ENCODE results near the gene HS3ST5. TPM values are rescaled to one million over a fixed set of nuclear protein-coding genes. Genes with fewer than 3 reads are reported as not detected.

HS3ST5 gene
- total and polyA plus RNA-seq, 2 donors (not counting 3 experiments of a cell fraction or from before 2014, with no cell fraction given), result not detected

DNA sequence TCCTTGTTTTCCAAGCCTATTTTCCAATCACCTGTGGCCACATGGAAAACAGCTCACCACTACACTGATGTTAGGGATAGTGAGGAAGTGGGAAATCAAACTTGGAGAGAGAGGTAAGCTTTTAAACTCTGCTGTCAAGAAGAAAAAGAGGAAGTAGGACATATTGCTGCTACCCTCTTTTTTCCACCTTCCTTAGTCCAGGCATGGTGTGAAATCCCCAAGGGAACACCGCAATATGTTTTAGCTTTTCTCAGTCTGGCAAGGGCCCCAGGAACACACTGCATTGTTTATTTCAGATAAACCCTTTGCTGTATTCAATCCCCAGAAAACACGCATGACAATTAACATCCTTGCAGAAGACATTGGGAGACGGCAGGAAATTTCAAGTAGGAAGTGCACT lies 61.3 kb downstream of the HS3ST5 start:
- POLR2A ChIA-PET, result no interaction called here
- intact Hi-C loops (cut with micrococcal nuclease) (no loop called here), dilution Hi-C loops (cut with MboI; ENCODE audit: extremely low pct_ligation_motif_present, low sequenced_read_pairs) (no loop called here)
- TF ChIP-seq EZH2 (IDR thresholded peaks at IDR 0.05; ENCODE audit: borderline replicate concordance, low read depth, low read length, severe bottlenecking) (no peak), POLR2A (IDR thresholded peaks at IDR 0.05; ENCODE audit: low read depth, low read length) (no peak), JUN (IDR thresholded peaks at IDR 0.05; ENCODE audit: borderline replicate concordance, insufficient read depth, insufficient read length, low read depth) (no peak), MYC (IDR thresholded peaks at IDR 0.05; ENCODE audit: low read depth, low read length) (no peak), POLR2AphosphoS5 (IDR thresholded peaks at IDR 0.05; ENCODE audit: insufficient read depth, low read depth, low read length) (no peak), GATA2 (IDR thresholded peaks at IDR 0.05; ENCODE audit: insufficient read depth, insufficient read length, low read depth, low read length) (no peak), FOS (IDR thresholded peaks at IDR 0.05; ENCODE audit: borderline replicate concordance, insufficient read depth, low read length) (no peak)
- TF ChIP-seq, protein P1, sequence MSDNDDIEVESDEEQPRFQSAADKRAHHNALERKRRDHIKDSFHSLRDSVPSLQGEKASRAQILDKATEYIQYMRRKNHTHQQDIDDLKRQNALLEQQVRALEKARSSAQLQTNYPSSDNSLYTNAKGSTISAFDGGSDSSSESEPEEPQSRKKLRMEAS (IDR thresholded peaks at IDR 0.05; ENCODE audit: insufficient read depth, insufficient read length), result no peak
- TF ChIP-seq, protein P2, sequence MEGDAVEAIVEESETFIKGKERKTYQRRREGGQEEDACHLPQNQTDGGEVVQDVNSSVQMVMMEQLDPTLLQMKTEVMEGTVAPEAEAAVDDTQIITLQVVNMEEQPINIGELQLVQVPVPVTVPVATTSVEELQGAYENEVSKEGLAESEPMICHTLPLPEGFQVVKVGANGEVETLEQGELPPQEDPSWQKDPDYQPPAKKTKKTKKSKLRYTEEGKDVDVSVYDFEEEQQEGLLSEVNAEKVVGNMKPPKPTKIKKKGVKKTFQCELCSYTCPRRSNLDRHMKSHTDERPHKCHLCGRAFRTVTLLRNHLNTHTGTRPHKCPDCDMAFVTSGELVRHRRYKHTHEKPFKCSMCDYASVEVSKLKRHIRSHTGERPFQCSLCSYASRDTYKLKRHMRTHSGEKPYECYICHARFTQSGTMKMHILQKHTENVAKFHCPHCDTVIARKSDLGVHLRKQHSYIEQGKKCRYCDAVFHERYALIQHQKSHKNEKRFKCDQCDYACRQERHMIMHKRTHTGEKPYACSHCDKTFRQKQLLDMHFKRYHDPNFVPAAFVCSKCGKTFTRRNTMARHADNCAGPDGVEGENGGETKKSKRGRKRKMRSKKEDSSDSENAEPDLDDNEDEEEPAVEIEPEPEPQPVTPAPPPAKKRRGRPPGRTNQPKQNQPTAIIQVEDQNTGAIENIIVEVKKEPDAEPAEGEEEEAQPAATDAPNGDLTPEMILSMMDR (IDR thresholded peaks at IDR 0.05; ENCODE audit: extremely low read depth in 1 of 2, insufficient read depth in 1 of 2, low read depth in 1 of 2, low read length in 2 of 2), result no peak
- Histone ChIP-seq H2AFZ (ENCODE audit: low read depth, low read length) (no peak overlapping the region), H3K79me2 (ENCODE audit: control insufficient read depth, insufficient read depth, low read length) (no peaks in the 10 kb centered on the region), H3K9me1 (replicated peaks; ENCODE audit: control insufficient read depth, extremely low read depth, insufficient read depth, low read length) (no peaks in the 10 kb centered on the region), H3K9ac (replicated peaks; ENCODE audit: extremely low read depth, insufficient read depth, low read length) (no peak overlapping the region), H3K9me3 (replicated peaks; ENCODE audit: control insufficient read depth, insufficient read depth, low read length) (no peaks in the 10 kb centered on the region), H3K4me3 (replicated peaks in 1 of 3; ENCODE audit: insufficient read depth in 1 of 3, low read depth in 1 of 3, low read length in 3 of 3) (no peak overlapping the region), H4K20me1 (replicated peaks; ENCODE audit: control insufficient read depth, extremely low read depth, insufficient read depth, low read length) (no peaks in the 10 kb centered on the region), H3K27me3 (ENCODE audit: control insufficient read depth in 2 of 2, insufficient read depth in 2 of 2, low read length in 2 of 2) (peaks cover 0 to 3% of the 10 kb centered on the region in 2 experiments), H3K4me1 (ENCODE audit: control insufficient read depth, extremely low read depth, insufficient read depth, low read length) (no peaks in the 10 kb centered on the region), H3K4me2 (ENCODE audit: insufficient read depth, low read length) (no peak overlapping the region), H3K27ac (ENCODE audit: insufficient read depth, low read depth, low read length) (no peak overlapping the region), H3K36me3 (ENCODE audit: control insufficient read depth in 2 of 2, extremely low read depth in 1 of 2, insufficient read depth in 2 of 2, low read length in 2 of 2) (no peaks in the 10 kb centered on the region)
- FAIRE-seq (no peak), DNase-seq (ENCODE audit: low read depth, low spot score) (no peak)
- no TSS peak for BruUV-seq (replicated peaks)
- CTCF ChIA-PET, result interaction anchor here (1.2 to 1.6 kb wide), 2 partner anchors 21 to 173 kb away, joined by 3 read pairs; no protein-coding TSS in a partner anchor
